HepG2 (cell line): ENCODE results near the gene ZNF883. TPM values are rescaled to one million over a fixed set of nuclear protein-coding genes. Genes with fewer than 3 reads are reported as not detected.

ENCODE experiments used
- HDAC1 ChIP-seq: sonication (generic); formaldehyde crosslinking; IDR thresholded peaks from 2 replicates; pipeline ENCODE4 v1.5.1; 2020; ENCODE audit warnings: mild to moderate bottlenecking, missing genetic modification reagents
- HDAC2 ChIP-seq: sonication (generic); formaldehyde crosslinking; IDR thresholded peaks from 2 replicates; pipeline ENCODE4 v1.4.0; 2020; ENCODE audit warnings: missing genetic modification reagents
- MED8 ChIP-seq: sonication (generic); formaldehyde crosslinking; IDR thresholded peaks from 2 replicates; pipeline ENCODE4 v1.8.1; 2023; ENCODE audit warnings: mild to moderate bottlenecking, missing genetic modification reagents; ENCODE audit not compliant: insufficient replicate concordance
- MXD4 ChIP-seq: IDR thresholded peaks from 2 replicates; pipeline ENCODE4 v1.6.1; 2016; ENCODE audit warnings: mild to moderate bottlenecking, missing biosample characterization, missing genetic modification reagents
- POLR2A ChIP-seq, 2 experiments: IDR thresholded peaks; 2 replicates each; pipeline ENCODE4 v1.6.1; 2011; ENCODE audit warnings: low read depth in 2 of 2, low read length in 2 of 2, mild to moderate bottlenecking in 1 of 2, moderate library complexity in 1 of 2; ENCODE audit not compliant: insufficient read depth in 1 of 2
- PPARG ChIP-seq: conservative IDR thresholded peaks from 2 replicates; pipeline ENCODE4 v1.6.1; 2016; ENCODE audit warnings: missing biosample characterization, missing genetic modification reagents
- PRPF4 ChIP-seq: fragments of 200-400 bp; formaldehyde crosslinking; IDR thresholded peaks from 2 replicates; pipeline ENCODE4 v1.6.1; 2016; ENCODE audit warnings: low read length, low read depth; ENCODE audit not compliant: poor library complexity, severe bottlenecking
- RXRB ChIP-seq: IDR thresholded peaks from 2 replicates; pipeline ENCODE4 v1.6.1; 2016; ENCODE audit warnings: borderline replicate concordance, missing genetic modification reagents, missing compliant biosample characterization
- ZNF143 ChIP-seq: sonication (generic); formaldehyde crosslinking; IDR thresholded peaks from 2 replicates; pipeline ENCODE4 v1.4.0; 2020; ENCODE audit warnings: missing genetic modification reagents
- ZNF225 ChIP-seq: sonication (generic); formaldehyde crosslinking; IDR thresholded peaks from 2 replicates; pipeline ENCODE4 v1.4.0; 2020; ENCODE audit warnings: mild to moderate bottlenecking, missing genetic modification reagents
- ZNF282 ChIP-seq: fragments of 450-650 bp; IDR thresholded peaks from 2 replicates; pipeline ENCODE4 v1.6.1; 2018; ENCODE audit not compliant: partially characterized antibody
- ZNF431 ChIP-seq: sonication (generic); formaldehyde crosslinking; IDR thresholded peaks from 2 replicates; pipeline ENCODE4 v1.9.0; 2022; ENCODE audit warnings: missing genetic modification reagents, low read depth, mild to moderate bottlenecking, borderline replicate concordance
- ZNF569 ChIP-seq: sonication (generic); formaldehyde crosslinking; IDR thresholded peaks from 2 replicates; pipeline ENCODE4 v1.5.0; 2020; ENCODE audit warnings: mild to moderate bottlenecking, missing genetic modification reagents, moderate library complexity, borderline replicate concordance
- ZNF605 ChIP-seq: sonication (generic); formaldehyde crosslinking; IDR thresholded peaks from 2 replicates; pipeline ENCODE4 v1.8.0; 2022; ENCODE audit warnings: mild to moderate bottlenecking, missing genetic modification reagents
- ZSCAN31 ChIP-seq: sonication (generic); formaldehyde crosslinking; IDR thresholded peaks from 2 replicates; pipeline ENCODE4 v1.5.0; 2020; ENCODE audit warnings: low read depth, mild to moderate bottlenecking, missing genetic modification reagents
- polyA plus RNA-seq, 8 experiments: library from polyadenylated mRNA; depleted of rRNA in 3 of 8; stranded (reverse) in 7 of 8; unstranded in 1 of 8; fragments of >200 nt; fragmentation: Illumina TruSeq in 4 of 8; extraction: Trizol in 4 of 8; gene quantifications; 2 replicates each; pipeline versions ENCODE4 v1.2.1 to v1.2.3, GENCODE V29; 2011 to 2016; ENCODE audit warnings: low read depth in 4 of 8, missing spikeins in 1 of 8, mixed read lengths in 1 of 8; ENCODE audit not compliant: insufficient read depth in 1 of 8
- total RNA-seq, 5 experiments: library from RNA; depleted of rRNA; stranded (reverse); fragments of >200 nt; fragmentation: Illumina TruSeq; extraction: Trizol; gene quantifications; 2 replicates each; pipeline ENCODE4 v1.2.3, GENCODE V29; 2016; ENCODE audit warnings: low read depth in 1 of 5
- TF ChIP-seq, protein P1 (sequence below): sonication (generic); IDR thresholded peaks from 2 replicates; pipeline ENCODE4 v1.6.1; 2016; ENCODE audit warnings: low read depth, borderline replicate concordance
- TF ChIP-seq, protein P2 (sequence below): sonication (generic); formaldehyde crosslinking; IDR thresholded peaks from 2 replicates; pipeline ENCODE4 v1.5.0; 2020; ENCODE audit warnings: missing genetic modification reagents, mild to moderate bottlenecking, borderline replicate concordance
- TF ChIP-seq, protein P3 (sequence below): sonication (generic); formaldehyde crosslinking; IDR thresholded peaks from 2 replicates; pipeline ENCODE4 v1.4.0; 2020; ENCODE audit warnings: missing genetic modification reagents
- TF ChIP-seq, protein P4 (sequence below): sonication (generic); formaldehyde crosslinking; IDR thresholded peaks from 2 replicates; pipeline ENCODE4 v1.4.0; 2020; ENCODE audit warnings: low read depth, missing genetic modification reagents

ZNF883 gene
- total and polyA plus RNA-seq, 2 of the 13 experiments (the other 11 are each of a cell fraction or from before 2014, with no cell fraction given): 5.3 to 10.0 TPM

DNA sequence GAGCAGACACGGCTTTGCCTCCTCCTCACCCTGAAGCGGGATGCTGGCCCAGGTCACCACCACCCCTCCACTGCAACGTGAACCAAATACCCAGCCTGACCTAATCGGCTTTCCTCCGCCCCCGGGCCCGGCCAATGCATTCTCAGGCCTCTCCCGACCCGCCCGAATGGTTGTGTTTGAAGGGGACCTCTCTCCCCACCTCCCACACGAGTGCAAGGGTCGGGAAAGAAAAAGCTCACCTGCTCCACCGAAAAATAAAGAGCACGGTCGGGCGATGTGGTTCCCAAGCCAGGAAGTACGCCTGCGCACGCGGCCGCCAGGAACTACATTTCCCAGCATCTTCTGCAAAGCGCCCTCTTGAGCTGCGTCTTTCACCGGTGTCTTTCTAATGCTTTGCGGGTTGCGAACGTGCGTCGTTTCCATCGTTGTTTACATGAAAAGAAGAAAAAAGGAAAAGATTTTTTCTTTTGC lies at the start of gene ZNF883 (continued):
- TF ChIP-seq RXRB (CRISPR knock-in tag) (peak; percentile 24; the same call in 1 of the 2 replicates), PPARG (CRISPR knock-in tag) (no peak), MXD4 (0 out of 2 replicates have a peak, but pooled peaks have one; percentile 62), ZNF282 (no peak), ZNF605 (CRISPR knock-in tag) (peak; percentile 89), HDAC1 (no peak), ZSCAN31 (CRISPR knock-in tag) (no peak), ZNF143 (peak; percentile 95), POLR2A (IDR thresholded peaks at IDR 0.05; ENCODE audit: insufficient read depth in 1 of 2, low read depth in 2 of 2, low read length in 2 of 2) (no peak), ZNF431 (0 out of 2 replicates have a peak, but pooled peaks have one; percentile 32), MED8 (CRISPR knock-in tag) (no peak), PRPF4 (no peak), ZNF225 (CRISPR knock-in tag) (no peak), HDAC2 (CRISPR knock-in tag) (no peak), ZNF569 (CRISPR knock-in tag) (no peak)
- TF ChIP-seq, protein P1, sequence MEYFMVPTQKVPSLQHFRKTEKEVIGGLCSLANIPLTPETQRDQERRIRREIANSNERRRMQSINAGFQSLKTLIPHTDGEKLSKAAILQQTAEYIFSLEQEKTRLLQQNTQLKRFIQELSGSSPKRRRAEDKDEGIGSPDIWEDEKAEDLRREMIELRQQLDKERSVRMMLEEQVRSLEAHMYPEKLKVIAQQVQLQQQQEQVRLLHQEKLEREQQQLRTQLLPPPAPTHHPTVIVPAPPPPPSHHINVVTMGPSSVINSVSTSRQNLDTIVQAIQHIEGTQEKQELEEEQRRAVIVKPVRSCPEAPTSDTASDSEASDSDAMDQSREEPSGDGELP: no peak
- TF ChIP-seq, protein P2, sequence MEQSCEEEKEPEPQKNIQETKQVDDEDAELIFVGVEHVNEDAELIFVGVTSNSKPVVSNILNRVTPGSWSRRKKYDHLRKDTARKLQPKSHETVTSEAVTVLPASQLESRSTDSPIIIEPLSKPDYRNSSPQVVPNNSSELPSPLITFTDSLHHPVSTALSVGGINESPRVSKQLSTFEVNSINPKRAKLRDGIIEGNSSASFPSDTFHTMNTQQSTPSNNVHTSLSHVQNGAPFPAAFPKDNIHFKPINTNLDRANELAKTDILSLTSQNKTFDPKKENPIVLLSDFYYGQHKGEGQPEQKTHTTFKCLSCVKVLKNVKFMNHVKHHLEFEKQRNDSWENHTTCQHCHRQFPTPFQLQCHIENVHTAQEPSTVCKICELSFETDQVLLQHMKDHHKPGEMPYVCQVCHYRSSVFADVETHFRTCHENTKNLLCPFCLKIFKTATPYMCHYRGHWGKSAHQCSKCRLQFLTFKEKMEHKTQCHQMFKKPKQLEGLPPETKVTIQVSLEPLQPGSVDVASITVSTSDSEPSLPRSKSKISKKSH (CRISPR knock-in tag): no peak; the same call in 1 of the 2 replicates
- TF ChIP-seq, protein P3, sequence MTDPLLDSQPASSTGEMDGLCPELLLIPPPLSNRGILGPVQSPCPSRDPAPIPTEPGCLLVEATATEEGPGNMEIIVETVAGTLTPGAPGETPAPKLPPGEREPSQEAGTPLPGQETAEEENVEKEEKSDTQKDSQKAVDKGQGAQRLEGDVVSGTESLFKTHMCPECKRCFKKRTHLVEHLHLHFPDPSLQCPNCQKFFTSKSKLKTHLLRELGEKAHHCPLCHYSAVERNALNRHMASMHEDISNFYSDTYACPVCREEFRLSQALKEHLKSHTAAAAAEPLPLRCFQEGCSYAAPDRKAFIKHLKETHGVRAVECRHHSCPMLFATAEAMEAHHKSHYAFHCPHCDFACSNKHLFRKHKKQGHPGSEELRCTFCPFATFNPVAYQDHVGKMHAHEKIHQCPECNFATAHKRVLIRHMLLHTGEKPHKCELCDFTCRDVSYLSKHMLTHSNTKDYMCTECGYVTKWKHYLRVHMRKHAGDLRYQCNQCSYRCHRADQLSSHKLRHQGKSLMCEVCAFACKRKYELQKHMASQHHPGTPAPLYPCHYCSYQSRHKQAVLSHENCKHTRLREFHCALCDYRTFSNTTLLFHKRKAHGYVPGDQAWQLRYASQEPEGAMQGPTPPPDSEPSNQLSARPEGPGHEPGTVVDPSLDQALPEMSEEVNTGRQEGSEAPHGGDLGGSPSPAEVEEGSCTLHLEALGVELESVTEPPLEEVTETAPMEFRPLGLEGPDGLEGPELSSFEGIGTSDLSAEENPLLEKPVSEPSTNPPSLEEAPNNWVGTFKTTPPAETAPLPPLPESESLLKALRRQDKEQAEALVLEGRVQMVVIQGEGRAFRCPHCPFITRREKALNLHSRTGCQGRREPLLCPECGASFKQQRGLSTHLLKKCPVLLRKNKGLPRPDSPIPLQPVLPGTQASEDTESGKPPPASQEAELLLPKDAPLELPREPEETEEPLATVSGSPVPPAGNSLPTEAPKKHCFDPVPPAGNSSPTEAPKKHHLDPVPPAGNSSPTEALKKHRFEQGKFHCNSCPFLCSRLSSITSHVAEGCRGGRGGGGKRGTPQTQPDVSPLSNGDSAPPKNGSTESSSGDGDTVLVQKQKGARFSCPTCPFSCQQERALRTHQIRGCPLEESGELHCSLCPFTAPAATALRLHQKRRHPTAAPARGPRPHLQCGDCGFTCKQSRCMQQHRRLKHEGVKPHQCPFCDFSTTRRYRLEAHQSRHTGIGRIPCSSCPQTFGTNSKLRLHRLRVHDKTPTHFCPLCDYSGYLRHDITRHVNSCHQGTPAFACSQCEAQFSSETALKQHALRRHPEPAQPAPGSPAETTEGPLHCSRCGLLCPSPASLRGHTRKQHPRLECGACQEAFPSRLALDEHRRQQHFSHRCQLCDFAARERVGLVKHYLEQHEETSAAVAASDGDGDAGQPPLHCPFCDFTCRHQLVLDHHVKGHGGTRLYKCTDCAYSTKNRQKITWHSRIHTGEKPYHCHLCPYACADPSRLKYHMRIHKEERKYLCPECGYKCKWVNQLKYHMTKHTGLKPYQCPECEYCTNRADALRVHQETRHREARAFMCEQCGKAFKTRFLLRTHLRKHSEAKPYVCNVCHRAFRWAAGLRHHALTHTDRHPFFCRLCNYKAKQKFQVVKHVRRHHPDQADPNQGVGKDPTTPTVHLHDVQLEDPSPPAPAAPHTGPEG (CRISPR knock-in tag): peak; percentile 68
- TF ChIP-seq, protein P4, sequence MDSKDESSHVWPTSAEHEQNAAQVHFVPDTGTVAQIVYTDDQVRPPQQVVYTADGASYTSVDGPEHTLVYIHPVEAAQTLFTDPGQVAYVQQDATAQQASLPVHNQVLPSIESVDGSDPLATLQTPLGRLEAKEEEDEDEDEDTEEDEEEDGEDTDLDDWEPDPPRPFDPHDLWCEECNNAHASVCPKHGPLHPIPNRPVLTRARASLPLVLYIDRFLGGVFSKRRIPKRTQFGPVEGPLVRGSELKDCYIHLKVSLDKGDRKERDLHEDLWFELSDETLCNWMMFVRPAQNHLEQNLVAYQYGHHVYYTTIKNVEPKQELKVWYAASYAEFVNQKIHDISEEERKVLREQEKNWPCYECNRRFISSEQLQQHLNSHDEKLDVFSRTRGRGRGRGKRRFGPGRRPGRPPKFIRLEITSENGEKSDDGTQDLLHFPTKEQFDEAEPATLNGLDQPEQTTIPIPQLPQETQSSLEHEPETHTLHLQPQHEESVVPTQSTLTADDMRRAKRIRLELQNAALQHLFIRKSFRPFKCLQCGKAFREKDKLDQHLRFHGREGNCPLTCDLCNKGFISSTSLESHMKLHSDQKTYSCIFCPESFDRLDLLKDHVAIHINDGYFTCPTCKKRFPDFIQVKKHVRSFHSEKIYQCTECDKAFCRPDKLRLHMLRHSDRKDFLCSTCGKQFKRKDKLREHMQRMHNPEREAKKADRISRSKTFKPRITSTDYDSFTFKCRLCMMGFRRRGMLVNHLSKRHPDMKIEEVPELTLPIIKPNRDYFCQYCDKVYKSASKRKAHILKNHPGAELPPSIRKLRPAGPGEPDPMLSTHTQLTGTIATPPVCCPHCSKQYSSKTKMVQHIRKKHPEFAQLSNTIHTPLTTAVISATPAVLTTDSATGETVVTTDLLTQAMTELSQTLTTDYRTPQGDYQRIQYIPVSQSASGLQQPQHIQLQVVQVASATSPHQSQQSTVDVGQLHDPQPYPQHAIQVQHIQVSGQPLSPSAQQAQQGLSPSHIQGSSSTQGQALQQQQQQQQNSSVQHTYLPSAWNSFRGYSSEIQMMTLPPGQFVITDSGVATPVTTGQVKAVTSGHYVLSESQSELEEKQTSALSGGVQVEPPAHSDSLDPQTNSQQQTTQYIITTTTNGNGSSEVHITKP: no peak
